BLaER1 treated with 17β-estradiol and CSF1 and Interleukin-3, amounts not matched to agents 10 nM and 100 nM (cell line): ENCODE data around the gene GPR157.
A peak's percentile ranks its signal among the peaks of the same experiment; 100 is the strongest.

Experiments used
- H3K27ac ChIP-seq, 11 experiments: shearing (Covaris generic); formaldehyde crosslinking; 2 replicates each; pipeline ENCODE4 v1.8.1; 2022
- H3K27me3 ChIP-seq, 11 experiments: shearing (Covaris generic); formaldehyde crosslinking; 2 replicates each; pipeline ENCODE4 v1.8.1; 2022
- H3K36me3 ChIP-seq, 11 experiments: shearing (Covaris generic); formaldehyde crosslinking; 2 replicates each; pipeline ENCODE4 v1.8.1; 2022
- H3K4me1 ChIP-seq, 10 experiments: shearing (Covaris generic); formaldehyde crosslinking; 2 replicates each; pipeline ENCODE4 v1.8.1; 2022
- H3K4me2 ChIP-seq, 11 experiments: shearing (Covaris generic); formaldehyde crosslinking; 2 replicates each; pipeline ENCODE4 v1.8.1; 2022
- H3K4me3 ChIP-seq, 10 experiments: shearing (Covaris generic); formaldehyde crosslinking; 2 replicates each; pipeline ENCODE4 v1.8.1; 2022
- H3K9ac ChIP-seq, 11 experiments: shearing (Covaris generic); formaldehyde crosslinking; 2 replicates each; pipeline ENCODE4 v1.8.1; 2022
- H3K9me3 ChIP-seq, 11 experiments: shearing (Covaris generic); formaldehyde crosslinking; replicated peaks in 1 of 11; 2 replicates each; pipeline ENCODE4 v1.8.1; 2022
- H4K20me1 ChIP-seq, 11 experiments: shearing (Covaris generic); formaldehyde crosslinking; 2 replicates each; pipeline ENCODE4 v1.8.1; 2022
- Cebpa-rat ChIP-seq, 11 experiments: shearing (Covaris generic); IDR thresholded peaks; 2 replicates each; pipeline ENCODE4 v1.8.1; 2022

Gene GPR157

DNA sequence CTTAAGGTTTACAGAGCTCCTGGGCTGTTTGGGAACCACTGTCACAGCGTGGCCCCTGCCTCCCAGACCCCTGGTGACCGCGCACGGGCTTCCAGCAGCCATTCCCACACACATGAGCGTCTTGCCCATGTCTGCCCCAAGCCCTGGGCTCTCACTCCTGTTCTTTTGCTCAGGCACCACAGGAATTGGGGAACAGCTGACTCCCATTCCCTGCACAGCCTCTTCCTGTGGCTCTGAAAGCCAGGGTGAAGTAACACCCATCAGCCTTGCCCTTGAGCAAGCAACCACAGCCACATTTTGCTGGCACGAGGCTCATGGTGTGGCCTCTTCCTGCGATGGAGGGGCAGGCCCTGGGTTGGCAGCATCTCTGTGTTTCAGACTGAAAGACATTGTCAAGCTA, 14.3 kb upstream of the GPR157 start:
- Histone ChIP-seq H3K27me3 (0 out of 22 replicates have a peak, but pooled peaks cover 0 to 2% (median 0%) of the 10 kb centered on the region in 11 experiments), H3K4me2 (peak overlapping the region in 10 of 11 experiments; percentile 16 to 82 (median 54); a peak in 17 of 22 replicates), H3K4me3 (no peak overlapping the region), H4K20me1 (peaks cover 0 to 11% (median 0%) of the 10 kb centered on the region in 11 experiments; a peak in 1 of 22 replicates), H3K9me3 (no peaks in the 10 kb centered on the region), H3K9ac (peak overlapping the region in 1 of 11 experiments; percentile 5; a peak in 1 of 22 replicates), H3K27ac (peak overlapping the region in 10 of 11 experiments; percentile 12 to 46 (median 30); a peak in 12 of 22 replicates), H3K4me1 (peaks cover 0 to 39% (median 17%) of the 10 kb centered on the region in 10 experiments; a peak in 17 of 20 replicates), H3K36me3 (no peaks in the 10 kb centered on the region)
- peak in 2 of 11 experiments; percentile 13 to 23; a peak in 1 of 22 replicates for TF ChIP-seq Cebpa-rat (IDR thresholded peaks at IDR 0.05)

- peaks cover 6 to 38% (median 26%) of the 10 kb centered on the region in 10 experiments; a peak in 18 of 20 replicates for H3K4me1 ChIP-seq
- peak in 2 of 11 experiments; percentile 18 to 23; a peak in 1 of 22 replicates for TF ChIP-seq Cebpa-rat (IDR thresholded peaks at IDR 0.05)
- H3K27me3 ChIP-seq = peaks cover 0 to 22% (median 0%) of the 10 kb centered on the region in 11 experiments; a peak in 2 of 22 replicates
- peaks cover 0 to 1% (median 0%) of the 10 kb centered on the region in 11 experiments; a peak in 1 of 22 replicates for H4K20me1 ChIP-seq
- H3K9ac ChIP-seq = no peak overlapping the region
- H3K27ac ChIP-seq = no peak overlapping the region
- no peaks in the 10 kb centered on the region for H3K9me3 ChIP-seq
- H3K4me2 ChIP-seq = no peak overlapping the region
- no peak overlapping the region for H3K4me3 ChIP-seq
- no peaks in the 10 kb centered on the region for H3K36me3 ChIP-seq
These were observed 11.0 kb upstream of the GPR157 start for GRCh38 chr1:9139930-9140329.

- no peak for TF ChIP-seq Cebpa-rat (IDR thresholded peaks at IDR 0.05)
- Histone ChIP-seq H3K9ac (no peak overlapping the region), H3K4me2 (no peak overlapping the region), H3K27me3 (peaks cover 0 to 45% (median 0%) of the 10 kb centered on the region in 11 experiments; a peak in 3 of 22 replicates), H3K36me3 (no peaks in the 10 kb centered on the region), H3K9me3 (no peaks in the 10 kb centered on the region), H3K4me3 (no peak overlapping the region), H3K4me1 (peaks cover 6 to 23% (median 11%) of the 10 kb centered on the region in 10 experiments; a peak in 14 of 20 replicates), H4K20me1 (no peaks in the 10 kb centered on the region; a peak in 1 of 22 replicates), H3K27ac (no peak overlapping the region)
These were observed 8.0 kb upstream of the GPR157 start for GRCh38 chr1:9136932-9137331.

- H3K27ac ChIP-seq = peak overlapping the region in 1 of 11 experiments; percentile 23; a peak in 1 of 22 replicates
- H3K27me3 ChIP-seq = peaks cover 0 to 45% (median 0%) of the 10 kb centered on the region in 11 experiments; a peak in 3 of 22 replicates
- H4K20me1 ChIP-seq = no peaks in the 10 kb centered on the region; a peak in 1 of 22 replicates
- peak overlapping the region in 6 of 11 experiments; percentile 1 to 67 (median 30); a peak in 10 of 22 replicates for H3K4me2 ChIP-seq
- TF ChIP-seq Cebpa-rat (IDR thresholded peaks at IDR 0.05) = no peak
- H3K9ac ChIP-seq = peak overlapping the region in 1 of 11 experiments; percentile 3; a peak in 1 of 22 replicates
- H3K9me3 ChIP-seq = no peaks in the 10 kb centered on the region
- H3K36me3 ChIP-seq = no peaks in the 10 kb centered on the region
- H3K4me3 ChIP-seq = no peak overlapping the region
- peaks cover 10 to 40% (median 21%) of the 10 kb centered on the region in 10 experiments; a peak in 17 of 20 replicates for H3K4me1 ChIP-seq
These were observed 6.4 kb upstream of the GPR157 start for GRCh38 chr1:9135073-9135836.

DNA sequence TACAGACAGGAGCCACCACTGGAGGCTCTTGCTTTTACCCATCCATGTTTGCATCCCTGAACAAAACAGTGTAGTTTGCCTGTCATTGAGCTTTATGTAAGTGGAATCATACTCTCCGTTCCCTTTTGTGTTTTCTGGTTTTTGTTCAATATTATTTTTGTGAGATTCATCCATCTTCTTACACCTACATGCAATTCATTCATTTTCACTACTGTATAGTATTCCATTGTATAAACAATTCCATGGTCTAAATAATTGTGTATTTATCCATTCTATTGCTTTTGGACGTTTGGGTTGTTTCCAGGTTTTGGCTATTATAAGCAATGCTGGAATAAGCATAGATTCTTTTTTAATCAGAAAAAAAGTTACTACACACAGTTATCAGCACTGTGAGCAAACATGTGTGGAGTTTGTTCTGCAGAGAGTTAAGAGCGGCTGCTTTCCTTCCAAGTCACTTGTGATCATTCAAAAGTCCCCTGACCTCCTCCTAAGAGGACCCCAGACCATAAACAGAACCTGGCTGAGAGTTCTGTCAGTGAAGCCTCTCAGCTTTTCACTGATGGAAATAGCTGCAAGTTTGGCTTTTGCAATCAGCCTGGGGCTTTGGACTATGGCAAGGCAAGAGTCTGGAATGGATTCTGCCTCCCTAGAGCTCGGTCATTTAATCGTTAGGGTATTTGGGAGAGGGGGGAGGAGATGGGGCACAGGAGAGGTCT, 5.1 kb upstream of the GPR157 start:
- Histone ChIP-seq H4K20me1 (peaks cover 0 to 3% (median 0%) of the 10 kb centered on the region in 11 experiments; a peak in 1 of 22 replicates), H3K36me3 (no peaks in the 10 kb centered on the region), H3K27ac (no peak overlapping the region), H3K27me3 (peaks cover 0 to 45% (median 0%) of the 10 kb centered on the region in 11 experiments; a peak in 3 of 22 replicates), H3K9me3 (no peaks in the 10 kb centered on the region), H3K4me2 (no peak overlapping the region), H3K4me1 (peaks cover 14 to 48% (median 22%) of the 10 kb centered on the region in 10 experiments; a peak in 17 of 20 replicates), H3K9ac (no peak overlapping the region), H3K4me3 (no peak overlapping the region)
- TF ChIP-seq Cebpa-rat (IDR thresholded peaks at IDR 0.05) = no peak

- no peaks in the 10 kb centered on the region for H3K9me3 ChIP-seq
- H3K4me2 ChIP-seq = peak overlapping the region; percentile 18 to 85 (median 48); a peak in 19 of 22 replicates
- H3K4me1 ChIP-seq = peaks cover 48 to 68% (median 52%) of the 10 kb centered on the region in 10 experiments
- H4K20me1 ChIP-seq = peaks cover 0 to 31% (median 9%) of the 10 kb centered on the region in 11 experiments; a peak in 10 of 22 replicates
- TF ChIP-seq Cebpa-rat (IDR thresholded peaks at IDR 0.05) = no peak
- H3K9ac ChIP-seq = peak overlapping the region in 9 of 11 experiments; percentile 6 to 87 (median 50); a peak in 12 of 22 replicates
- H3K4me3 ChIP-seq = peak overlapping the region; percentile 63 to 75 (median 70); a peak in 17 of 20 replicates
- H3K36me3 ChIP-seq = no peaks in the 10 kb centered on the region
- peak overlapping the region in 10 of 11 experiments; percentile 37 to 74 (median 48); a peak in 15 of 22 replicates for H3K27ac ChIP-seq
- H3K27me3 ChIP-seq = peaks cover 7 to 51% (median 18%) of the 10 kb centered on the region in 11 experiments; a peak in 18 of 22 replicates
These were observed 552 bp upstream of the GPR157 start for GRCh38 chr1:9129266-9130041.

DNA sequence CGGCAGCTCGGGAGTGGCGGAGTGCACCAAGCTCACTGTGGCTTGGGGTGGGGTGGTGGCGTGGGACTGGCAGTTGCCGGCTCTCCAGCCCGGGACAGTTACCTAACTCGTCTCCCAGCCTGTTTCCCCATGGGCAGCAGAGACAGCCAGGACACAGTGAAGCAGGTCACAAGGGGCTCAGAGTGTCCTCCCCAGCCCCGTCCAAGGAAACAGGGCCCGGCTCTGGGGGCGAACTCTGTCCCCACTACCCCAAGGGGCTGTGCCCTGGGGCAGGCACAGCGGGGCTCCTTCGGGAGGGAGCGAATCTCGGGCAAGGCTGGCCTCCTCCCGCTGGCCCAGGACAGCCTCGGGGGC, 759 bp downstream of the GPR157 start:
- H3K9ac ChIP-seq = peak overlapping the region; percentile 67 to 87 (median 80)
- TF ChIP-seq Cebpa-rat (IDR thresholded peaks at IDR 0.05) = no peak
- peaks cover 0 to 34% (median 9%) of the 10 kb centered on the region in 11 experiments; a peak in 10 of 22 replicates for H4K20me1 ChIP-seq
- no peaks in the 10 kb centered on the region for H3K36me3 ChIP-seq
- peak overlapping the region; percentile 90 to 100 (median 97) for H3K4me2 ChIP-seq
- peak overlapping the region; percentile 56 to 78 (median 74); a peak in 21 of 22 replicates for H3K27ac ChIP-seq
- H3K9me3 ChIP-seq = no peaks in the 10 kb centered on the region
- H3K27me3 ChIP-seq = peaks cover 7 to 43% (median 18%) of the 10 kb centered on the region in 11 experiments; a peak in 18 of 22 replicates
- peak overlapping the region; percentile 63 to 75 (median 70) for H3K4me3 ChIP-seq
- peaks cover 48 to 68% (median 52%) of the 10 kb centered on the region in 10 experiments for H3K4me1 ChIP-seq
